ENCODE data around the gene DIS3L2. TPM values are rescaled to one million over a fixed set of nuclear protein-coding genes. Genes with fewer than 3 reads are reported as not detected.
"Not testable (repeated sequence)": the region's sequence is repeated elsewhere in the genome, so short reads cannot be mapped to it uniquely, and the experiment has no call there.

Gene DIS3L2
- total and polyA plus RNA-seq, 5 donors from 2014 or later = 10.9 to 76.9 (median 21.0) TPM

GRCh38 chr2:232146294-232146693 lies 184.8 kb downstream of the DIS3L2 start:
- ATAC-seq (ENCODE audit: low read depth in 2 of 2) (no peak), DNase-seq (no peak)
- peaks cover 2 to 8% (median 4%) of the 10 kb centered on the region in 4 donors for H3K4me1 Mint-ChIP-seq
- H3K27me3 ChIP-seq (ENCODE audit: control insufficient read depth, insufficient read depth, low read length) = no peaks in the 10 kb centered on the region
- H3K36me3 Mint-ChIP-seq = peaks cover 9% of the 10 kb centered on the region
- H3K4me3 ChIP-seq (ENCODE audit: low read depth, low read length) = no peak overlapping the region
- H3K9me3 Mint-ChIP-seq = no peaks in the 10 kb centered on the region
- no peak overlapping the region for H3K27ac Mint-ChIP-seq
- no peaks in the 10 kb centered on the region for H3K9me3 ChIP-seq (ENCODE audit: control insufficient read depth in 2 of 2, low read length in 2 of 2)
- no peak overlapping the region for H3K4me3 Mint-ChIP-seq
- H3K36me3 ChIP-seq (ENCODE audit: control insufficient read depth, insufficient read depth, low read length) = no peaks in the 10 kb centered on the region
- H3K4me1 ChIP-seq (ENCODE audit: control insufficient read depth, insufficient read depth, low read length, poor library complexity, severe bottlenecking) = no peaks in the 10 kb centered on the region
- H3K27ac ChIP-seq (ENCODE audit: insufficient read depth, low read length, poor library complexity, severe bottlenecking) = no peak overlapping the region
- H3K27me3 Mint-ChIP-seq = no peaks in the 10 kb centered on the region

GRCh38 chr2:232147440-232148077 lies 186.0 kb downstream of the DIS3L2 start:
- Histone ChIP-seq H3K36me3 (ENCODE audit: control insufficient read depth, insufficient read depth, low read length) (no peaks in the 10 kb centered on the region), H3K9me3 (ENCODE audit: control insufficient read depth in 2 of 2, low read length in 2 of 2) (no peaks in the 10 kb centered on the region), H3K4me1 (ENCODE audit: control insufficient read depth, insufficient read depth, low read length, poor library complexity, severe bottlenecking) (no peaks in the 10 kb centered on the region), H3K4me3 (ENCODE audit: low read depth, low read length) (no peak overlapping the region), H3K27ac (ENCODE audit: insufficient read depth, low read length, poor library complexity, severe bottlenecking) (no peak overlapping the region), H3K27me3 (ENCODE audit: control insufficient read depth, insufficient read depth, low read length) (no peaks in the 10 kb centered on the region)
- Mint-ChIP-seq H3K4me1 (peaks cover 0 to 7% (median 3%) of the 10 kb centered on the region in 4 donors), H3K4me3 (no peak overlapping the region), H3K9me3 (no peaks in the 10 kb centered on the region), H3K27me3 (no peaks in the 10 kb centered on the region), H3K27ac (peak overlapping the region in 1 of 3 donors; percentile 62), H3K36me3 (peaks cover 9% of the 10 kb centered on the region)
- DNase-seq (no peak), ATAC-seq (ENCODE audit: low read depth in 2 of 2) (no peak)

GRCh38 chr2:232162187-232162586 lies 200.7 kb downstream of the DIS3L2 start:
- Histone ChIP-seq H3K4me3 (ENCODE audit: low read depth, low read length) (no peak overlapping the region), H3K27me3 (ENCODE audit: control insufficient read depth, insufficient read depth, low read length) (no peaks in the 10 kb centered on the region), H3K27ac (ENCODE audit: insufficient read depth, low read length, poor library complexity, severe bottlenecking) (no peak overlapping the region), H3K36me3 (ENCODE audit: control insufficient read depth, insufficient read depth, low read length) (peaks cover 31% of the 10 kb centered on the region), H3K4me1 (ENCODE audit: control insufficient read depth, insufficient read depth, low read length, poor library complexity, severe bottlenecking) (no peaks in the 10 kb centered on the region), H3K9me3 (ENCODE audit: control insufficient read depth in 2 of 2, low read length in 2 of 2) (no peaks in the 10 kb centered on the region)
- Mint-ChIP-seq H3K36me3 (peaks cover 46% of the 10 kb centered on the region), H3K4me1 (peaks cover 0 to 5% (median 0%) of the 10 kb centered on the region in 4 donors), H3K9me3 (no peaks in the 10 kb centered on the region), H3K4me3 (no peak overlapping the region), H3K27ac (peak overlapping the region in 1 of 3 donors; percentile 42), H3K27me3 (no peaks in the 10 kb centered on the region)
- DNase-seq = no peak
- ATAC-seq (ENCODE audit: low read depth in 2 of 2) = no peak

GRCh38 chr2:232170396-232170795 lies 208.9 kb downstream of the DIS3L2 start:
- Mint-ChIP-seq H3K36me3 (peaks cover 12% of the 10 kb centered on the region), H3K9me3 (peaks cover 0 to 4% (median 0%) of the 10 kb centered on the region in 7 donors), H3K4me1 (peaks cover 3 to 5% (median 3%) of the 10 kb centered on the region in 4 donors), H3K27me3 (no peaks in the 10 kb centered on the region), H3K27ac (no peak overlapping the region), H3K4me3 (no peak overlapping the region)
- Histone ChIP-seq H3K9me3 (ENCODE audit: control insufficient read depth in 2 of 2, low read length in 2 of 2) (no peaks in the 10 kb centered on the region), H3K36me3 (ENCODE audit: control insufficient read depth, insufficient read depth, low read length) (peaks cover 2% of the 10 kb centered on the region), H3K4me1 (ENCODE audit: control insufficient read depth, insufficient read depth, low read length, poor library complexity, severe bottlenecking) (no peaks in the 10 kb centered on the region), H3K4me3 (ENCODE audit: low read depth, low read length) (no peak overlapping the region), H3K27me3 (ENCODE audit: control insufficient read depth, insufficient read depth, low read length) (no peaks in the 10 kb centered on the region), H3K27ac (ENCODE audit: insufficient read depth, low read length, poor library complexity, severe bottlenecking) (no peak overlapping the region)
- ATAC-seq (ENCODE audit: low read depth in 2 of 2) = no peak
- DNase-seq = no peak

GRCh38 chr2:232174662-232175061 lies 213.1 kb downstream of the DIS3L2 start:
- peaks cover 19% of the 10 kb centered on the region for H3K36me3 Mint-ChIP-seq

GRCh38 chr2:232176587-232176986 lies 215.1 kb downstream of the DIS3L2 start:
- not testable (repeated sequence) for H3K4me1 ChIP-seq (ENCODE audit: control insufficient read depth, insufficient read depth, low read length, poor library complexity, severe bottlenecking); ATAC-seq (ENCODE audit: low read depth in 2 of 2); H3K4me3 Mint-ChIP-seq; H3K9me3 ChIP-seq (ENCODE audit: control insufficient read depth in 2 of 2, low read length in 2 of 2); H3K4me3 ChIP-seq (ENCODE audit: low read depth, low read length); H3K36me3 ChIP-seq (ENCODE audit: control insufficient read depth, insufficient read depth, low read length); H3K4me1 Mint-ChIP-seq; H3K27ac Mint-ChIP-seq; H3K27ac ChIP-seq (ENCODE audit: insufficient read depth, low read length, poor library complexity, severe bottlenecking); H3K9me3 Mint-ChIP-seq; H3K27me3 Mint-ChIP-seq; H3K27me3 ChIP-seq (ENCODE audit: control insufficient read depth, insufficient read depth, low read length); DNase-seq
- H3K36me3 Mint-ChIP-seq = peaks cover 19% of the 10 kb centered on the region

More at GRCh38 chr2:232174662-232175061, 213.1 kb downstream of the DIS3L2 start:
- no peaks in the 10 kb centered on the region for H3K27me3 ChIP-seq (ENCODE audit: control insufficient read depth, insufficient read depth, low read length)
- no peak overlapping the region for H3K27ac ChIP-seq (ENCODE audit: insufficient read depth, low read length, poor library complexity, severe bottlenecking)
- no peak for DNase-seq
- H3K4me1 Mint-ChIP-seq = peaks cover 3 to 5% (median 4%) of the 10 kb centered on the region in 4 donors
- H3K36me3 ChIP-seq (ENCODE audit: control insufficient read depth, insufficient read depth, low read length) = no peaks in the 10 kb centered on the region
- no peaks in the 10 kb centered on the region for H3K27me3 Mint-ChIP-seq
- H3K4me3 ChIP-seq (ENCODE audit: low read depth, low read length) = no peak overlapping the region
- no peak for ATAC-seq (ENCODE audit: low read depth in 2 of 2)
- H3K9me3 ChIP-seq (ENCODE audit: control insufficient read depth in 2 of 2, low read length in 2 of 2) = no peaks in the 10 kb centered on the region
- peaks cover 0 to 6% (median 1%) of the 10 kb centered on the region in 7 donors for H3K9me3 Mint-ChIP-seq
- no peaks in the 10 kb centered on the region for H3K4me1 ChIP-seq (ENCODE audit: control insufficient read depth, insufficient read depth, low read length, poor library complexity, severe bottlenecking)
- H3K4me3 Mint-ChIP-seq = no peak overlapping the region
- H3K27ac Mint-ChIP-seq = no peak overlapping the region

GRCh38 chr2:232183279-232183678 lies 221.8 kb downstream of the DIS3L2 start:
- Histone ChIP-seq H3K27ac (ENCODE audit: insufficient read depth, low read length, poor library complexity, severe bottlenecking) (no peak overlapping the region), H3K27me3 (ENCODE audit: control insufficient read depth, insufficient read depth, low read length) (no peaks in the 10 kb centered on the region), H3K9me3 (ENCODE audit: control insufficient read depth in 2 of 2, low read length in 2 of 2) (no peaks in the 10 kb centered on the region), H3K4me3 (ENCODE audit: low read depth, low read length) (no peak overlapping the region), H3K36me3 (ENCODE audit: control insufficient read depth, insufficient read depth, low read length) (no peaks in the 10 kb centered on the region), H3K4me1 (ENCODE audit: control insufficient read depth, insufficient read depth, low read length, poor library complexity, severe bottlenecking) (no peaks in the 10 kb centered on the region)
- Mint-ChIP-seq H3K36me3 (peaks cover 20% of the 10 kb centered on the region), H3K9me3 (peaks cover 0 to 2% (median 0%) of the 10 kb centered on the region in 7 donors), H3K27me3 (no peaks in the 10 kb centered on the region), H3K27ac (peak overlapping the region in 1 of 3 donors; percentile 7), H3K4me1 (peaks cover 0 to 7% (median under 1%) of the 10 kb centered on the region in 4 donors), H3K4me3 (no peak overlapping the region)
- DNase-seq (no peak), ATAC-seq (ENCODE audit: low read depth in 2 of 2) (no peak)

GRCh38 chr2:232184346-232184745 lies 222.8 kb downstream of the DIS3L2 start:
- peaks cover 3% of the 10 kb centered on the region for H3K36me3 ChIP-seq (ENCODE audit: control insufficient read depth, insufficient read depth, low read length)
- H3K27me3 ChIP-seq (ENCODE audit: control insufficient read depth, insufficient read depth, low read length) = no peaks in the 10 kb centered on the region
- Mint-ChIP-seq H3K27ac (no peak overlapping the region), H3K36me3 (peaks cover 26% of the 10 kb centered on the region), H3K4me1 (peaks cover 0 to 7% (median 3%) of the 10 kb centered on the region in 4 donors), H3K27me3 (no peaks in the 10 kb centered on the region), H3K4me3 (no peak overlapping the region), H3K9me3 (peaks cover 0 to 2% (median 0%) of the 10 kb centered on the region in 7 donors)
- H3K27ac ChIP-seq (ENCODE audit: insufficient read depth, low read length, poor library complexity, severe bottlenecking) = no peak overlapping the region
- no peaks in the 10 kb centered on the region for H3K4me1 ChIP-seq (ENCODE audit: control insufficient read depth, insufficient read depth, low read length, poor library complexity, severe bottlenecking)
- no peak for ATAC-seq (ENCODE audit: low read depth in 2 of 2)
- H3K9me3 ChIP-seq (ENCODE audit: control insufficient read depth in 2 of 2, low read length in 2 of 2) = no peaks in the 10 kb centered on the region
- no peak overlapping the region for H3K4me3 ChIP-seq (ENCODE audit: low read depth, low read length)
- DNase-seq = no peak

Measured in CD4-positive, CD25-positive, alpha-beta regulatory T cell (primary cell).